GM23248 (cell line): ENCODE data around the gene KLHL4.

ENCODE experiments used
- EZH2 ChIP-seq: fragments of 200-600 bp; sonication (generic); IDR thresholded peaks from 2 replicates; pipeline ENCODE4 v1.6.1; 2018; ENCODE audit warnings: antibody characterized with exemption, mild to moderate bottlenecking; ENCODE audit not compliant: insufficient read depth, poor library complexity, severe bottlenecking
- EZH2phosphoT487 ChIP-seq: fragments of 200-600 bp; sonication (generic); IDR thresholded peaks from 2 replicates; pipeline ENCODE4 v1.6.1; 2018; ENCODE audit warnings: antibody characterized with exemption, moderate library complexity, mild to moderate bottlenecking, low read depth; ENCODE audit not compliant: insufficient read depth

GRCh38 chrX:87525771-87526229 lies 8.2 kb downstream of the KLHL4 start:
- no peak for TF ChIP-seq EZH2
- TF ChIP-seq EZH2phosphoT487 = no peak
